Hypothalamus (tissue), 51 donors: ENCODE data around the gene RAB44.
"Not testable (repeated sequence)": the region's sequence is repeated elsewhere in the genome, so short reads cannot be mapped to it uniquely, and the experiment has no call there.

ENCODE experiments used
- DNase-seq, 51 donors: peaks; one replicate each; lab custom pipeline; 2025; lab: John Stamatoyannopoulos, UW

The RAB44 gene, protein sequence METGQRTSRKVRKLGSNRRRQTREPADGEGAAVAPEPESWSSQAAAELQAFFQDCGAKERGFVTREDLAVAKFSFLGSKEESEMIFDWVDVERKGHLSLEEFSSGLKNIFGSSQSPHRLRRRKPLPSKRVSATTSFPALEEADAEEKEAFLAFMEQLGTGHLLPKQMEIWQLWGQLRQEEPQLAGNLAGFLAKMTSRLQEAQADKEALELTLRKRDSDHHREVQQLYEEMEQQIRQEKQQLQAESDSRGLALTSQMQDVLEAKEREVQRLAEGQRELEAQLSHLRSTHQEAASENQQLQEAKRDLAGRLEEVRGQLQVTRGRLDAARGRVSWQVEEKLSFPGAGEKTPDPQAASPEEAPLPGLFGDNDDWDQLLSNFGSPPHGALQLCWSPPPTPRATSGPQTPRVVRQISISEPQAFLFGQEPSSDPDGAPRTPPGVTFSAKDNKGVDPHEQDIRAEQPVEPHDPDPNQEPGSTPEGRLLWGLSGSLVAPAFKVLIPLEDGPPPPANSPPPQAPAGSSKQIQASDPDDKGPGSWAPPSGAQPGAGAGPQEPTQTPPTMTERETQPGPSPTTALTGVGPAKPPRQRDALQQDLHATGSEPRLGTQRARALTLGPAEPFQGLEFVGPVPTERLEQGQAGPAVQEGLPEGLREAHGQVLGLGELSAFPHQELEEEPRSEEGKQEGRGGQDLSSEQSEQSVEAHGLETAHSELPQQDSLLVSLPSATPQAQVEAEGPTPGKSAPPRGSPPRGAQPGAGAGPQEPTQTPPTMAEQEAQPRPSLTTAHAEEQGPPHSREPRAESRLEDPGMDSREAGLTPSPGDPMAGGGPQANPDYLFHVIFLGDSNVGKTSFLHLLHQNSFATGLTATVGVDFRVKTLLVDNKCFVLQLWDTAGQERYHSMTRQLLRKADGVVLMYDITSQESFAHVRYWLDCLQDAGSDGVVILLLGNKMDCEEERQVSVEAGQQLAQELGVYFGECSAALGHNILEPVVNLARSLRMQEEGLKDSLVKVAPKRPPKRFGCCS

DNA sequence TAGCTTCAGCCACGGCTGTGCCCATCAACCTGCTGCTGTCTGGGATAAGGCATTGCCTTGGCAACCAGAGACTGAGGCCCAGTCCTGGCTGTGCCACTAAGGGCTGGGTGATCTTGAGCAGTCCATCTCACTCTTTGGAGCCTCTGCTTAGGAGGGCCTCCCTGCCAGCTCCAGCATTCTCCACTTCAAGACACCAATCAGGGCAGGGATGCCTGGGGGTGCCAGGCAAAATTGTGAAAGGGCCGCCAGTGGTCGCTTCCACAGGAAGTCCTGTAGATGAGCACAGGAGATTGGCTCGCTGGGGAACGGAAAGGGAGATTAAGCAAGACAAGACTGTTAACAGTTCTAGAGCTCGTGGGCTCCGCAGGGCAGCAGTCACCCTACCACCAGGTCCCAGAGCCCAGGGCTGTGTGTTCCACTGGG lies at the start of gene RAB44:
Gene RAB44 (plus strand): TSS at position 346 of the 423 bp plus-strand sequence. CDS start 6,410 bp downstream, outside the sequence.
- no peak for DNase-seq

DNA sequence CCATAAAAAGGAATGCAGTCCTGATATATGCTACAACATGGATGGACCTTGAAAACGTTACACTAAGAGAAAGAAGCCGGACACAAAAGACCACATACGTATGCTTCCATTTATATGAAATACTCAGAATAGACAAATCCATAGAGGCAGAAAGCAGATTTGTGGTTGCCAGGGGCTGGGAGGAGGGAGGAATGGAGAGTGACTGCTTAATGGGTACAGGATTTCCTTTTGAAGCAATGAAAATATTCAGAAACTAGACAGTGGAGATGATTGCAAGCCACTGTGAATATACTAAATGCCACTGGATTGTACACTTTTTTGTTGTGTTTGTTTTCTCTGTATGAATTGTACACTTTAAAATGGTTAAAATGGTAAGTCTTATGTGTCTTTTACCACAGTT lies 48.5 kb upstream of the RAB44 start:
- DNase-seq, result no peak

DNA sequence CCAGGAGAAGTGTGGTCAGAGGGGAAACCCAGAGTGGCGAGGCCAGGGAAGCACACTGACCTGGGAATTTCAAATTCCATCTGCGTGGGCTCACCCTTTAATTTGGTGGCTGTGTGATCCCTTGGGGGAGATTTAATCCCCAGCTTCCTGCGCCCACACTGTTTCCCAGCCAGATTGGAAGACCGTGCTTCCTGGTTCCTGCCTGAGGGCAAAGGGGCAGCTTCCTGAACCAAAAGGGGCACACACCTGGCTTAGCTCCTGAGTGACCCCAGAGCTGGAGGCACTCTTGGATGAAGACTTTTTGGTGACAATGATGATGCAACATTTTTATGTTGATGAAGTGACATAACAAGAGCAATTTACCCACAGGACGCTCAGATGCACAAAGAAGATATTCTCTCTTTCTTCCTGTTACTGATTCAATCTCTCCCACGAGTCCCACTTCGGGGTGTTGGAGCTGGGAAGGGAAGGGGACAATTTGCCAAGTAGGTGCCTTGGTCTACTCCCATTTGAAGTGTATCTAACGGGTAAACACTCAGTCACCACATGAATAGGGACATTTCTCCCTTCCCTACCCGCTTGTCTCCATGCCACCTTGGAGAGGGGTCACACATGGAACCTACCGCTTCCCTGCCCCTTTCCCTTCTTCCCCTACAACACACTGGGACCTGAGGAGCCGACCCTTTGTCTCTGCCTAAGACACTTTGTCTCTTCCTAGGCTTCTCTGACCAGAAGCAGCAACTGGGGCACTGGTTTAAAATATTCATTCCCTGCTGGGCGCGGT lies 47.7 kb upstream of the RAB44 start:
- no peak for DNase-seq

DNA sequence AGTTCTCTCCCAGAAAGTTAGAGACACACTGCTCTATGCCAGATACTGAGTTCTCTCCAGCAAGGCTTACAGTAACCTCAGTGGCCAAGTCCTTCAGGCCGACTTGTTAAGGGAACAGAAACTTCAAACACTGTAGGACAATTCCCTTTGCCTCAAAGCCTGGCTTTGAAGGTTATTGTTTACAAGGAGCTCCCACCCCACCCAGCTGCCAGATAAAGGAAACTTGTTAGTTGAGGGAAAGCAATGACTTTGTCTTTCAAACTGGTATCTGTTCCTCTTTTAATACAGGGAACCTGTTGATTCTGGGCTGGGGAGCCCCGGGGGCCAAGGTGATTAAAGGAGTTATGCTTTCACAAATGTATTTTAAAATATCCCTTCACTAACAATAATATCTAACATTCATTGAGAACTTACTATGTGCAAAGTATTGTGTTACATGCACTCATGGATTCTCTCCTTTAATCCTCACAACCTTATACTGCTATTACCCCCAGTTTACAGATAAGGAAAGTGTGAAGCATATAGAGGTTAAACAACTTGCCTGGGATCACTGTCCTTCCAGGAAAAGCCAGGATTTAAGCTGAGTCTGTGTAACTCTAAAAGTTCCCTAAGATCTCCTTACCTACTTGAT lies 46.7 kb upstream of the RAB44 start:
- DNase-seq, result no peak

DNA sequence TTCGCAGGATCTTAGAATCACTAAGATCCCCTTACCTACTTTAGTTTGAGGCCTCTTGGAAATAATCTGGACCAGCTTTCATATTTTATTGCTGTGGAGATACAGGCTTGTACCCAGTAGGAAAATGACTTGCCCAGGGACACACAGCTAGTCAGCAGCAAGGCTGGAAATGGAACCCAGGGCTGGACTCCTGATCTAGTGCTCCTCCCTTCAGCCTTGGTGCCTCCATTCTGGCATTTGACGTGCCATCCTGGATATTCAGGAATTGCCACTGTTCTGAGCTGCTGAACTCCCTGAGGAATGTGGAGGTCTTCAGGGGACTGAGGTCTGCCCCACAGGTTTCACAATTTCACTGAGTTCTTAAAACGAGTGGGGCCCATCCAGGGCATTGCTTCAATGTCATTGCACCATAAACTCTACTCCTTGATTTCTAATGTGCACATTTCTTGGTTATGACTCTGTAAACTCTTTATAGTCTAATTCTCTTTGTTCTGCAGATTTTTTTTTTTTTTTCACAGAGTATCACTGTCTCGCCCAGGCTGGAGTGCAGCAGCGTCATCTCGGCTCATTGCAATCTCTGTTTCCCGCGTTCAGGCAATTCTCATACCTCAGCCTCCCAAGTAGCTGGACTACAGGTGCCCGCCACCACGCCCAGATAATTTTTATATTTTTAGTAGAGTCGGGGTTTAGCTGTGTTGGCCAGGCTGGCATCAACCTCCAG lies 45.8 kb upstream of the RAB44 start:
- DNase-seq, result no peak

DNA sequence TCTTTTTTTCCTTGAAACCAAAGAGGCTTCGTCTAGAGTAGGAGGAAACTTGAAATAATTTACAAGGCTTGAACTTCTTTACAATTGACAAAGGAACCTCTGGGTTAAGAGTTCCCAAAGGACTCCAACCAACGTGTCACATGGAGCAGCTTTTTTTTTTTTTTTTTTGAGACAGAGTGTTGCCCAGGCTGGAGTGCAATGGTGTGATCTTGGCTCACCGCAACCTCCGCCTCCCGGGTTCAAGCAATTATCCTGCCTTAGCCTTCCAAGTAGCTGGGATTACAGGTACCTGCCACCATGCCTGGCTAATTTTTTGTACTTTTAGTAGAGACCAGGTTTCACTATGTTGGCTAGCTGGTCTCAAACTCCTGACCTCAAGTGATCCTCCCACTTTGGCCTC lies 43.2 kb upstream of the RAB44 start:
- not testable (repeated sequence) for DNase-seq

DNA sequence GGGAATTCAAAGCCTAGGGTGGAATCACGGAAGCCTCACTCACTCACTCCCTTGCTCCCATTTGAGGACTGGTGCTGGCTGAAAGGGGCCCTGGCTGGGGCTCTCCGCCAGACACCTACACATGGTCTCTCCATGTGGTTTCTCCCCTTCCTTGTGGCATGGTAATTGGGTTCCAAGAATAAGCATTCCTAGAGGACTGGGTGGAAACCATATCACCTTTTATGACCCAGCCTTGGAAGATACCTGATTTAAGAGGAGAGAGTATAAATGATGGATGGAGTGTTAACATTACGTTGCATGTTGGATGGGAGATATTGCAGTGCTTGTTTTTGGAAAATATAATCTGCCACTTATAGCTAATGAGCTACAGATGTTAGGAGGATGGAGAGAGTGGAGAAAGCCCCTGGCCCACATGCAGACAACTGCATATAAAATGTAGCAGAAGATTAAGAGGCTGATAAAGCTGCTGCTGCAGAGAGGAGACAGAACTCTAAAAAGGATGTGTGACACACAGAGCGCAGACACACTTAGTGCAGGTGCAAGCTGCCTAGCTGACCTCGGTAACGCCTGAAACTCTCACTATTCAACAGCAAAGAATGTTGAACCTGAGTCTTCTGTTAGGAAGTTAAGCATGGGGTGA lies 42.4 kb upstream of the RAB44 start:
- no peak for DNase-seq

DNA sequence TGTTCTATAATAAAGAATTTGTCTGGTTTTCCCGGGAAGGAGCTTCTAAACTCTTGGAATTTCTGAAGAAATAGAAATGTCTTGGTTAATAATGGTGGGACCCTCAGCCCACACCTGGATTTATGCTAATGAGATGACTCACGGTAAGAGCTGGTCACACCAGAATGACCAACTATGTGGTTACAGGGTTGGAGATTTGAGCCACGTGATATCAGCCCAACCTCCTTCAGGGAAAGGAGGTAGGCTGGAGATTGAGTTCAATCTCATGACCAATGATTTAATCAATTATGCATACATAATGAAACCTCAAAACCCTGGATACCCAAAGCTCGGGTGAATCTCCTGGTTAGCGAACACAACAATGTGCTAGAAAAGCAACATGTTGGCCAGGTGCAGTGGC lies 41.2 kb upstream of the RAB44 start:
- no peak for DNase-seq

DNA sequence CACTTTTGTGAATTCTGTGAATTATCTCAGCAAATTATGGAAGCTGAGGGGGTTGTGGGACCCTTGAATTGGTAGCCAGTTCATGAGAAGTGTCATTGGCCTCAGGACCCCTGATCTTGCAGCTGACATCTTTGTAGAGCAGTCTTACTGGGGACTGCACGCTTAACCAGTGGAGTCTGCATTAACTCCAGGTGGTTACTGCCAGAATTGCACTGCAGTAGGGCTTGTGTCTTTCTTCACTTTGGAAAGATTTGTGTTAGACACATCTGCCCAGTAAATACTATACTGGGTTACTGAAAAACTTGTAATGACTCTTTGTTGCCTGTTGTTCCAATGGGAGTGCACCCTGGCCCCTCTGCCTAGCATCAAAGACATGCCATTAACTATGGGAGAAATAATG lies 40.4 kb upstream of the RAB44 start:
- DNase-seq, result no peak

DNA sequence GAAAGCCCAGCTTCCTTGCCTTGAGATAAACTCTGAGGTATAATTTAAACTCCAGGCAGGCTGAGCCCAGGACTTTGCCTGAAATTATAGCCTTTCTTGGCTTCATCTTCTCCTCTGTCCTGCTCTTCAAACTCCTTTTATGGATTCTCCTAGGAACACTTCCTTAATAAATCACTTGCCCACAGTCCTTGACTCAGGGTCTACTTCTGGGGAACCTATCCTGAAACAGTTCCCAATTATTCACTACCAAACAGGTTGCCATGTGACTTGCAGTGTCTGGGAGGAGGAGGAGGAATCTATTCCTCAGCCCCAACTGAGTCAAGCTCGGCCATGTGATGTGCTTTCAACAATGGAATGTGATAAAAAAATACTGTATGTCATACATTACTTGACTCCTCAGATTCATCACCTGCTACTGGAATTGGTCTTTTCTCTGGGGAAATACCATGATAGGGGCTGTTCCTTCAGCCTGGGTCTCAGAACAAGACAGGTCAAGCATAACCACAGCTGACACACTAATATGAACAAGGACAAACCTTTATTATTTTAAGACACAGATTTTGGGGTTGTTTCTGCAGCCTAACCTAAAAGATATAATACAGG lies 39.6 kb upstream of the RAB44 start:
- no peak for DNase-seq

DNA sequence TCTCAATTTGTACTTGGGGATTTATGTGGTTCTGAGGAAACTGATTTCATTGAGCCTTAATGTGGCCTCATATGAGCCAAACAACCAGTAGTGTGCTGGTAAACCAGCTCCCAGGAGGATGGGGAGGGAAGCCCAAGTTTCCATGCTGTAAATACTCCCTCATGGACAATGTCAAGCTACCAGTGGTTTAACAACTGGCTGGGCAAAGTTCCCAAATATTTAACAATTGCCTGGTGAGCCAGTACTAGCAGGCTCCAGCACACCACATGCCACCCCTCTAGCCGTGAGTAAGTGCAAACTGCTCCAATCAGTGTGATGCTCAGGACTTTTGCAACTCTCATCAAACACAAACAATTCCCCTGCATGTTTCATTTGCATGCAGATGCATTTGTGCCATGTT lies 38.4 kb upstream of the RAB44 start:
- DNase-seq, result no peak

DNA sequence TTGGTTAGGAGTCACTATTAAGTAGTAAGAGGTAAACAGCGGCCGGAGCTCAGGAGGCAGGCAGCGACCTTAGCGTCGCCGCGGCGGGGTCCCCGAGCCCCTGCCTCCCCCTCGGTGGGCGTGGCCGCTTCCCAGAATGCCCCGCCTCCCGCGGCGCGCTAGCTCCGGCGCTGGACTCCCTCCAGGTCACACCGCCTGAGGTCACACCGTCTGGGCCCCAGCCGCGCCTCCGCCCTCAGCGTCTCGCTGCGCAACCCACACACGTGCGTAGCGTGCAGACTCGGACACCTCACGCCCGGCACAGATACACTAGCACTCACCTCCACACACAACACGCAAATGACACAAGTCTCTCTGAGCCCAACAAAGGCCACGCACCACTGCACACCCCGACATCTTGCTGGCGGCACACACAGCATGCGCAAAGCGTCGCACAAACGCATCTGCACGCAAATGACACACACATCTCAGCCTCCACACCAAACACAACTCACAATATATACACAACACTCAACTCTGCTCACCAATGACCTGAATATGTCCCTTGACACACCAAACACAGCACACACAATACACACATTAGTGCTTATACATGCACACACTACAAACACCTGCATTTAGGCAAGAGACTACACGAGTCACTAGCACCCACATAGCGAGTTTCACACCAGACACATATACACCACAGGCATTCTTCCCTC lies 36.7 kb upstream of the RAB44 start:
- DNase-seq, result peak in 19 of 51 donors; percentile 10 to 52 (median 28)

DNA sequence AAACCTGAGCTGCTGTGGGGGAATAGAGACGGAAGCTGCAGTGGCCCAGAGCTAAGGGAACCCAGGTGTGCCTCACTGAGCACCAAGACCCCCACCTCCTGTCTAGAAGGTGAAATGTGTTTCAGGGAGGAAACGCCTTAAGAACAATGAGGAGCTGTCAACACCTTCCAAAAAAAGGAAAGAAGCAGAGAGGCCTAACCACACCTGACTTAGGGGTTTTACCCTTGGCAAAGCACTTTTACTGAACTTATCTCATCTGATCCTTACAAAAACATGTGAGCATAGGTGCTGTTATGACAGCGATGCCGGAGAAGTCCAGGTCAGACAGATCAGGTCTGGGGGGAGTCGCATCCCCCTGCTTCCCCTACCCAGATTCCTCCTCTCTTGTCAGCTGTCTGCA lies 35.2 kb upstream of the RAB44 start:
- no peak for DNase-seq

DNA sequence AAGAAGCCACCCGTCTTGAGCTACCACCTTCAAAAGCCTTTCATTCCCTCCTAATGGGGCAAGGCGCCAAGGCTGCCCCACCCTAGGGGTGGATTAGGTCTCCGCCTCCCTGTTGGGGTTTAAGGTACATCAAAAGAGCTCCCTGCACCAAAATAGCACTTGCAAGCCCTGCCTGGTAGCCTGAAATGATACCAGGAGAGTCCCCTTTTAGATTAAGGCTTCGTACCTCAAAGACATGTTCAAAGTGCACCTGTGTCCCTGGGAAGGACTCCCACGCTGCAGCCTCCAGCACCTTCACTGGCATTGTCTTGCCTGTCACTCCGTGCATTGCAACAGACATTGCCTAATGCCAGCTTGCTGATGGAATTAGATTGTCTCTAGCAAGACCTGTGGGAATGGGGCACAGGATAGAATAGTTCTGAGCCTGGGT lies 34.8 kb upstream of the RAB44 start:
- no peak for DNase-seq

DNA sequence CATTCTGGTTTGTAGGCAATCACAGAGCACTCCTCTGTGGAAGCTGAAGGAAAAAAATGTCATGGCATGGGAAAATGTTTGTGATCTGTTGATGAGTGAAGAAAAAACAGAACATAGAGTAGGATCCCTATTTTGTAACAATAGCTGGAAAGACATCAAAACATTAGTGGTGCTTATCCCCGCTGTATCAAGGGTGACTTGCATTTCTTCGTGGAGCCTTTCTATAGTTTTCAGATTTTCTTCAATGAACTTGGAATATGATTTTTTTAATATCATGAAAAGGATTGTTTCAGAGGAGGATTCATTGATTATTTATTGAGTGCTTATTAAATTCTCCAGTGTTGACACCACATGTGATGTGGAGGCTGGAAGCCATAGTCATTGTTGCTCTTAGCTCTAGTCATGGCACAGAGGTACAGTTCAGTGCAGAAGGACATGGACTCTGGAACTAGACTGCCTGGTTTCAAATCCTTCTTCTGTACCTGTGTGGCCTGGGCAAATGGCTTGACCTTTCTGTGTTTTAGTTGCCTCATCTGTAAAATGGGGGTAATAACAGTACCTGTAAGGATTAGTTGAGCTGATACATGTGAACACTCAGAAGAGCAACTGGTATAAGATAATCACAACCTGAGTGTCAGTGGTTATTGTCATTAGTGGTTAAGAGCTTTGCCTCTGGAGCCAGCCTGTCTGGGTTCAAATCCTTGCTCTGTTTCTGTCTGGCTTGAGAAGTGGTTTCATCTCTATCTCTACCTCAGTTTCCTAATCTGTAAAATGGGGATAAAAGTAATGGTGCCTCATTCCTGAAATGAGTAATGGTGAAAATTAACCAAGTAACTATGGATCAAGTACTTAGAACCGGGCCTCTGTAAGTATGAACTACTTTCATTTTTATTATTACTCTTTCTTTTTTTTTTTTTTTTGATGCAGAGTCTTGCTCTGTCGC lies 33.9 kb upstream of the RAB44 start:
- DNase-seq, result no peak

DNA sequence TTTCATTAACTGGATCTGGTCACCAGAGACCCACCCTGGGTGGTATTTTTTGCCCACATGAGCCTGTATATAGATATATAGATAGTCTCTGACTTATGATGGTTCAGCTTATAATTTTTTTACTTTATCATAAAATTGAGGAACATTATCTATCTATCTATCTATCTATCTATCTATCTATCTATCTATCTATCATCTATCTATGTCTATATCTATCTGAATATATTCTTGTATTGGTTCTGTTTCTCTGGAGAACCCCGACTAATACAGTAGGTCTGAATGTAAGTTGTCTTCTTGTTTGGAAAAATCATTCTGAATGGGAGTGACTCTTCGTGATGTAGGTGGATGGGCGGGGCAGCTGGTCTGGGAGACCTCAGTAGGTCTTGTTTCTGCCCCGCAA lies 32.4 kb upstream of the RAB44 start:
- no peak for DNase-seq

DNA sequence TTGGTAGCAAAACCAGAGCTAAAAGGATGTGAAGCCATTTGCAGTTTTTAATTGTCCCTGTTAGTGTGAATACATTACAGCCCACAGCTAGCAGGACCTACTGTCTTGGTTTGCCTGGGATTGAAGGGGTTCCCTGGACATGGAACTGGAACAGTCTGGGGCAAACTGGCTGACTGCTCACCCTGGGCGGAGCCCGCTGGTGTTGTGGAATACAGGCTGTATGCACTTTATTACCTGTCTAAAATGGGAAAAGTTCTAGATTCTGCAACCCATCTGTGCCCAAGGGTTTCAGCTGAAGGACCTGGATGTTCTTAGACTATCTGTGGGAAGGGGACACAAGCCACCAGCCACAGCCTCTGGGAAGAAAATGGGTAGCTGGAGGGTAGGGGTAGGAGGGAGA lies 31.3 kb upstream of the RAB44 start:
- DNase-seq, result no peak
